Aorta (tissue), 5 donors: ENCODE results near the gene CPSF3. TPM values are rescaled to one million over a fixed set of nuclear protein-coding genes. Genes with fewer than 3 reads are reported as not detected.

Source experiments
- ATAC-seq: fragments of 200-7000 bp; cut with Tn5 transposase; one replicate; pipeline ENCODE4 v1.9.1; 2022; ENCODE audit warnings: moderate library complexity; ENCODE audit not compliant: low FRiP score
- DNase-seq, 2 donors: peaks; one replicate each; pipeline ENCODE4 v3.0.0-alpha.2; 2020
- H3K27ac ChIP-seq, 2 donors: one replicate each; pipeline ENCODE4 v1.5.1; 2013; ENCODE audit warnings: low read length in 2 of 2, mild to moderate bottlenecking in 2 of 2, moderate library complexity in 2 of 2, control low read depth in 1 of 2, inconsistent platforms in 1 of 2, low read depth in 1 of 2
- H3K27me3 ChIP-seq, 2 donors: one replicate each; pipeline ENCODE4 v1.6.1; 2013; ENCODE audit warnings: control low read depth in 1 of 2, low read length in 1 of 2, mild to moderate bottlenecking in 1 of 2, moderate library complexity in 1 of 2; ENCODE audit not compliant: insufficient read depth in 2 of 2, control insufficient read depth in 1 of 2
- H3K36me3 ChIP-seq, 2 donors: one replicate each; pipeline ENCODE4 v1.6.1; 2013; ENCODE audit warnings: control low read depth in 1 of 2, low read length in 1 of 2, mild to moderate bottlenecking in 1 of 2; ENCODE audit not compliant: insufficient read depth in 2 of 2, control insufficient read depth in 1 of 2
- H3K4me1 ChIP-seq, 2 donors: one replicate each; pipeline ENCODE4 v1.6.1; 2013; ENCODE audit warnings: low read length in 2 of 2, control low read depth in 1 of 2, mild to moderate bottlenecking in 1 of 2, moderate library complexity in 1 of 2; ENCODE audit not compliant: insufficient read depth in 2 of 2, control insufficient read depth in 1 of 2
- H3K4me3 ChIP-seq, 2 donors: one replicate each; pipeline ENCODE4 v1.5.1; 2013; ENCODE audit warnings: low read length in 2 of 2, control low read depth in 1 of 2, mild to moderate bottlenecking in 1 of 2
- H3K9me3 ChIP-seq: one replicate; pipeline ENCODE4 v1.6.1; 2013; ENCODE audit warnings: mild to moderate bottlenecking, low read length; ENCODE audit not compliant: control insufficient read depth
- WGBS, 2 donors: extraction: QIAGEN DNeasy Blood & Tissue Kit; methylation state at CpG; one replicate each; pipeline ENCODE4 v1.1.7; 2013; 5-methylcytosine and 5-hydroxymethylcytosine counted together
- intact Hi-C, 2 donors: fragments of 100-400 bp; cut with DNase I; formaldehyde crosslinking; loops; one replicate each; pipeline versions ENCODE4 v1.14.2 to v1.15.0; 2022
- polyA plus RNA-seq, 2 donors: library from polyadenylated mRNA; stranded (reverse); fragments of 200-250 nt; gene quantifications; one replicate each; pipeline ENCODE4 v1.2.3, GENCODE V29; 2013
- total RNA-seq, 2 donors: library from RNA; stranded (reverse); fragmentation: NEBNext Ultra II Directional; extraction: Animal tissue kit (Norgen Biotek cat#: 25700); gene quantifications; one replicate each; pipeline ENCODE4 v1.2.1, GENCODE V29; 2021
- donor health status: healthy with polysubstance abuse.
- donor health status: Bipolar disorder and iron deficiency.
- donor health status: DM: no; HTN: no; CAD: no.
- donor health status: DM: no; HTN: no; CAD: no.
- donor health status: DM: yes; HTN: yes; CAD: no.

Gene CPSF3
- total and polyA plus RNA-seq, 4 donors = 12.9 to 20.4 (median 14.7) TPM

- ATAC-seq = no peak
- H3K4me1 ChIP-seq = no peaks in the 10 kb centered on the region
- WGBS, 2 donors = 94 to 95% methylated on average over 6 of the region's 6 CpGs
- no peak for DNase-seq
- H3K27me3 ChIP-seq = no peaks in the 10 kb centered on the region
- no peaks in the 10 kb centered on the region for H3K36me3 ChIP-seq
- H3K4me3 ChIP-seq = no peak overlapping the region
- intact Hi-C loops = no loop called here
- no peaks in the 10 kb centered on the region for H3K9me3 ChIP-seq
- H3K27ac ChIP-seq = no peak overlapping the region
Observed at GRCh38 chr2:9382604-9383235, 40.7 kb upstream of the CPSF3 start.

DNA sequence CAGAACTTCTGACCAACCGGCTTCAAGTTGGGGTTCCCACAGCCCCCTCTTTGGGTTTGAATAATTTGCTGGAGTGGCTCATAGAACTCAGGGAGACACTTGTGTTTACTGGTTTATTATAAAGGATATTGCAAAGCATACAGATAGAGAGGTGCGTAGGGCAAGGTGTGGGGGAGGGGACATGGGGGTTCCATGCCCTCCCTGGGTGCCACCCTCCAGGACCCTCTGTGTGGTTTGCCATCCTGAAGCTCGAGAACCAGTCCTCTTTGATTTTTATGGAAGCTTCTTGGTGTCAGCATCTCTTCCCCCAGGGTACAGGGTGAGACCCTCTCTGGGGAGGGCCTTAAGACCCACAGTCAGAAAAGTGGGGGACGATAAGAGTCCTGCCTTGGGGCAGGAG is 38.9 kb upstream of the CPSF3 start:
- 94 to 97% methylated on average over 4 of the region's 4 CpGs for WGBS, 2 donors
- Histone ChIP-seq H3K27ac (no peak overlapping the region), H3K4me3 (no peak overlapping the region), H3K27me3 (no peaks in the 10 kb centered on the region), H3K9me3 (no peaks in the 10 kb centered on the region), H3K4me1 (no peaks in the 10 kb centered on the region), H3K36me3 (no peaks in the 10 kb centered on the region)
- intact Hi-C loops = no loop called here
- DNase-seq = no peak
- ATAC-seq = no peak

GRCh38 chr2:9385841-9386240 is 37.6 kb upstream of the CPSF3 start:
- intact Hi-C loops = no loop called here
- Histone ChIP-seq H3K27ac (no peak overlapping the region), H3K27me3 (no peaks in the 10 kb centered on the region), H3K36me3 (no peaks in the 10 kb centered on the region), H3K9me3 (no peaks in the 10 kb centered on the region), H3K4me1 (no peaks in the 10 kb centered on the region), H3K4me3 (no peak overlapping the region)
- ATAC-seq (no peak), DNase-seq (no peak)
- WGBS, 2 donors = 43 to 60% methylated on average over 6 of the region's 6 CpGs

- H3K36me3 ChIP-seq = no peaks in the 10 kb centered on the region
- H3K4me3 ChIP-seq = no peak overlapping the region
- peak in 1 of 2 donors; percentile 43 for DNase-seq
- H3K27ac ChIP-seq = no peak overlapping the region
- no peak for ATAC-seq
- H3K27me3 ChIP-seq = no peaks in the 10 kb centered on the region
- no peaks in the 10 kb centered on the region for H3K9me3 ChIP-seq
- intact Hi-C loops = no loop called here
- WGBS, 2 donors = 36 to 47% methylated on average over 11 of the region's 11 CpGs
- no peaks in the 10 kb centered on the region for H3K4me1 ChIP-seq
Observed at GRCh38 chr2:9388199-9388681, 35.2 kb upstream of the CPSF3 start.

GRCh38 chr2:9388950-9389911 is 34.2 kb upstream of the CPSF3 start:
- WGBS, 2 donors = 86 to 87% methylated on average over 28 of the region's 28 CpGs
- H3K9me3 ChIP-seq = no peaks in the 10 kb centered on the region
- no peak for ATAC-seq
- H3K4me1 ChIP-seq = no peaks in the 10 kb centered on the region
- peak in 1 of 2 donors; percentile 60 for DNase-seq
- no peak overlapping the region for H3K27ac ChIP-seq
- no peaks in the 10 kb centered on the region for H3K36me3 ChIP-seq
- no peak overlapping the region for H3K4me3 ChIP-seq
- intact Hi-C loops = no loop called here
- no peaks in the 10 kb centered on the region for H3K27me3 ChIP-seq

DNA sequence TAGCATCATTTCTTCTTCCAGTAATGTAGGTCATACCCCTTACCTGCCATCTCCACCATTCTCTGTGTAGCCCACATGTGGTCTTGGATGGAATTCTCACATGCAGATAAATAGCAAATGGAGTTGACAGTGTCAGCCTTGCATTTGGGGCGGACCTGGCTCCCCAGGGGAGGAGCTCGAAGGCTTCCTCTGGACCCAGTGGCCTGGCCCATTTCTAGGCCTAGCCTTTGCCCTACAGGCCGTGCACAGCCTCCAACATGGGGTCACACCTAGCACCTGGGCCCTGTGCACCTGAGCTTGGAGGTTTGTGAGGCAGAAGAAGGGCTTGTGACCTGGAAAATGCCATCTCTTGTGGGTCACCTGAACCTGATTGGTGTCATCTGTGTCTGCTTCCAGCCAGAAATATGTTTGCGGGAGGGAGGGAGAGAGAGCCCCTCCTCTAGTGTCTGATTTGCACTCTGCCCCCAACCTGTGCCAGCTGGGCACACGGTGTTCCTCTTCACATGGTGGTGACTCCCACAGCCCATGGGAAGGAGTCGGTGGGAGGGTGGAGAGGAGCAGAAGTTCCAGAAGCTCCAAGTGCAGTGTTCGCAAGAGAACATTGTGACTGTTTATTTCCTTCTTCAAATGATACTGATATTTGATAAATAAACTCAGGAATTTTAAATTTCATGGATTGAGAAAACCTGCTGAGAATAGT is 33.2 kb upstream of the CPSF3 start:
- Histone ChIP-seq H3K4me3 (no peak overlapping the region), H3K4me1 (no peaks in the 10 kb centered on the region), H3K27ac (no peak overlapping the region), H3K27me3 (no peaks in the 10 kb centered on the region), H3K9me3 (no peaks in the 10 kb centered on the region), H3K36me3 (peaks cover 0 to 3% of the 10 kb centered on the region in 2 donors)
- ATAC-seq (no peak), DNase-seq (peak in 1 of 2 donors; percentile 45)
- intact Hi-C loops = no loop called here
- WGBS, 2 donors = 86 to 90% methylated on average over 7 of the region's 7 CpGs

GRCh38 chr2:9390991-9391390 is 32.5 kb upstream of the CPSF3 start:
- Histone ChIP-seq H3K9me3 (no peaks in the 10 kb centered on the region), H3K27ac (no peak overlapping the region), H3K4me1 (no peaks in the 10 kb centered on the region), H3K4me3 (no peak overlapping the region), H3K27me3 (no peaks in the 10 kb centered on the region), H3K36me3 (peaks cover 0 to 3% of the 10 kb centered on the region in 2 donors)
- ATAC-seq (no peak), DNase-seq (peak in 1 of 2 donors; percentile 54)
- intact Hi-C loops = no loop called here
- WGBS, 2 donors = 87% methylated on average over 19 of the region's 19 CpGs

GRCh38 chr2:9391961-9392720 is 31.3 kb upstream of the CPSF3 start:
- intact Hi-C loops = no loop called here
- Histone ChIP-seq H3K27ac (no peak overlapping the region), H3K4me3 (no peak overlapping the region), H3K9me3 (no peaks in the 10 kb centered on the region), H3K36me3 (peaks cover 0 to 3% of the 10 kb centered on the region in 2 donors), H3K27me3 (no peaks in the 10 kb centered on the region), H3K4me1 (no peaks in the 10 kb centered on the region)
- no peak for ATAC-seq
- 79 to 84% methylated on average over 13 of the region's 13 CpGs for WGBS, 2 donors
- DNase-seq = peak in 1 of 2 donors; percentile 34
